Measurements from ENCODE around the gene RPL39L.
A peak's percentile ranks its signal among the peaks of the same experiment; 100 is the strongest.

DNA sequence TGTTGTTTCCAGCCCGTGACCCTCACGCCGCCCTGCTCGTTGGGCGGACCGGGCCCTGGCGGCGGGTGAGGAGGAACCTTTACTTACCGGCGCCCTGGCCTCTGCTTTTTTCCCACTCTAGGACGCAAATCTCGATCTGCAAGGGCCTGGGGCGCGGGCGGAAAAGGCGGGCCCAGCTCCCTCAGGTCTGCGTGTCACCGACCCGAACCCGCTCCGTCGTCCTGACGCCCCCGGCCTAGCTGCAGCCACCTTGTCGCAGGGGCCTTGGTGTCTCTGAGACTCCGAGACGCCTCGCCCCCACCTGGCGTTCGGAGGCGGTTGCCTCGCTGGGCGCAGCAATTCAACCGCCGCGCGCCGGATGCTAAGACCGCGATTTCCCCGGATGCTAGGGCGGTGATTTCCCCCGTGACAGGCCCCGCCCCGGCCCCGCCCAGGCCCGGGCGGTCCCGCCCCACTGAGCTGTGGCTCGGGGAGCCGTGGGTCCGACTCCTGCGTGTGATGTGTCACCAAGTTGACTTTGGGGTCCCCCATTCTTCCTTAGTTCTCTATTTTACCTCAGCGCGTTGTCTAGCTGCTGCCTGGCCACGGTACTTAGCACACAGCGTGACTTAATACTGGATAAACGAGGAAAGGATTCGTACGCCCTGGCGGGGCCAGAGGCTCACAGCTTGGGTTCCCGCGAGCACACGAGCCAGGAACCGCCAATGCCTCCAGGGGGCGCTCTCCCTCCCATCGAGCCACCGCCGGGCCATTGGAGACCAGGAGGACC, at the start of gene RPL39L:
- TF ChIP-seq CTCF (IDR thresholded peaks at IDR 0.05) (peak; percentile 60 to 87 (median 76)), POLR2A (IDR thresholded peaks at IDR 0.05) (peak in 2 of 4 donors; percentile 14 to 50), EP300 (IDR thresholded peaks at IDR 0.05) (no peak)

All from upper lobe of left lung (tissue), 4 donors.